Measurements from ENCODE around the gene MAB21L4. TPM values are rescaled to one million over a fixed set of nuclear protein-coding genes. Genes with fewer than 3 reads are reported as not detected.

Gene MAB21L4
- total RNA-seq, 1 donor, result not detected

DNA sequence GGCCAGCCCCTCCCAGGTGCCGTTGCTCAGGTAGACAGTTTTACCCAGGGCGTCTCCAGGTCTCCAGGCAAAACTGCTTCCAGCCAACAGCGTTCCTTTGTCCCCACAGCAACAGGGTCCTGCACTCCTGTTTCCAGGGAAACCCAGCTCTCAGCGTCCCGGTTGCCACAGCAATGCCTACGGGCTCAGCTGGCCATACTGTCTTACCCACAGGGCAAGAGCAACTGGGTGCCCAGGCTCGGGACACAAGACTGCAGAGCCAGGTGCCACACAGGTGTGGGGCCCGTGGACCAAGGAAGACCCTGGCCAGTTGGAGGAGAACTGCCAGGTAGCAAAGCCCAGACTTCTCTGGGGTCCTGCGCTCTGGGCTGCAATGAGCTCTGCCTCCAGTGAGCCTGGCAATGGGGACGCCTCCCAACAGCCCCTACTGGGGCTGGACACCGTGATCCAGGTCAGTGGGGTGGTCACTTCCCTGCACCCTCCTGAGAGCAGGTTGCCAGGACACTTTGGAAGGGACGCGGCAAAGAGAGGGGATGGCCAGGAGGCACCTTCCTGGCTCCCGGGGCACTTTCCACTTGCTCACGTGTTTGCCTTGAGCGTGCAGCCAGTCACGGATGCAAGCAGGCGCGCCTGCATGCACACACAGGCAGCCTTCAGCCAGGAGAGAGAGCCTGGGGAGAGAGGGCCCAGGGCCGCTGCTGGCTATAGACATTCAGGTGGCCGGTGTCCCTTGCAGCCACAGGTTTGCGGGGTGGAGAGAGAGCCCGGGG is 10.4 kb upstream of the MAB21L4 start, which contains the start of gene CROCC2:
TSS of gene CROCC2 (plus strand) at position 196 of the 770 bp plus-strand sequence. CDS start at position 374, 178 bp downstream.
- no peaks in the 10 kb centered on the region for H3K9me3 ChIP-seq (ENCODE audit: low read depth, low read length)
- H3K27me3 ChIP-seq (ENCODE audit: insufficient read depth, low read length), result no peaks in the 10 kb centered on the region
- no peak within 1 kb of the TSS for H3K4me3 ChIP-seq (ENCODE audit: low read length)
- H3K4me1 ChIP-seq (ENCODE audit: insufficient read depth, low read length), result no peaks in the 10 kb centered on the region

DNA sequence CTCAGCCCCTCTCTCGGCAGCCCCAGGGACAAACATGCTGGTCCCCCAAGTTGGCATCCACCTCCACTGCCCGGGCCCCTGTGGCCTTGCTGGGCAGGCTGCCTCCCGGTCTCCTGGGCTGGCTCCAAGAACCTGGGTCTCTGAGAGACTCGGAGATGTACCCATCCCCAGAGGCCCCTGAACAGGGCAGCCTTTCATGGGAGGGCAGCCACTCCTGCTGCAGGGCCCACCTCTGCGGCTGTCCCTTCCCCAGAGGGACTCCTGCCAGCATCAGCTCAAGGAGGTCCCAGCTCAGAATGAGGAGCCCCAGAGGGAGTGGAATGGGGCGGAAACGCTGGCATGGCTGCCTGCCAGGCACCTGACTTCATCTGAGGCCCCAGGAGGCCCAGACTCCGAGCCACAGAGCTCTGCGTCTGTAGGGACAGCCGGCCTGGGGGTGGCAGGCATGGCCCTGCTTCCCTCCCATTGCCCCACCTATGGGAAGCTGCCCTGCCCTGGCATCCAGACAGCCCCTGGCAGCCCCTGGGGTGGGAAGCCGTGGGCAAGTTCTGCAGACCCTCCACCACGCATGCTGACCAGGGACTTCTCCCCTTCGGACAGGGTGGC is 9.3 kb upstream of the MAB21L4 start:
- Histone ChIP-seq H3K4me1 (ENCODE audit: insufficient read depth, low read length) (no peaks in the 10 kb centered on the region), H3K27me3 (ENCODE audit: insufficient read depth, low read length) (no peaks in the 10 kb centered on the region), H3K9me3 (ENCODE audit: low read depth, low read length) (no peaks in the 10 kb centered on the region), H3K4me3 (ENCODE audit: low read length) (no peak overlapping the region)

DNA sequence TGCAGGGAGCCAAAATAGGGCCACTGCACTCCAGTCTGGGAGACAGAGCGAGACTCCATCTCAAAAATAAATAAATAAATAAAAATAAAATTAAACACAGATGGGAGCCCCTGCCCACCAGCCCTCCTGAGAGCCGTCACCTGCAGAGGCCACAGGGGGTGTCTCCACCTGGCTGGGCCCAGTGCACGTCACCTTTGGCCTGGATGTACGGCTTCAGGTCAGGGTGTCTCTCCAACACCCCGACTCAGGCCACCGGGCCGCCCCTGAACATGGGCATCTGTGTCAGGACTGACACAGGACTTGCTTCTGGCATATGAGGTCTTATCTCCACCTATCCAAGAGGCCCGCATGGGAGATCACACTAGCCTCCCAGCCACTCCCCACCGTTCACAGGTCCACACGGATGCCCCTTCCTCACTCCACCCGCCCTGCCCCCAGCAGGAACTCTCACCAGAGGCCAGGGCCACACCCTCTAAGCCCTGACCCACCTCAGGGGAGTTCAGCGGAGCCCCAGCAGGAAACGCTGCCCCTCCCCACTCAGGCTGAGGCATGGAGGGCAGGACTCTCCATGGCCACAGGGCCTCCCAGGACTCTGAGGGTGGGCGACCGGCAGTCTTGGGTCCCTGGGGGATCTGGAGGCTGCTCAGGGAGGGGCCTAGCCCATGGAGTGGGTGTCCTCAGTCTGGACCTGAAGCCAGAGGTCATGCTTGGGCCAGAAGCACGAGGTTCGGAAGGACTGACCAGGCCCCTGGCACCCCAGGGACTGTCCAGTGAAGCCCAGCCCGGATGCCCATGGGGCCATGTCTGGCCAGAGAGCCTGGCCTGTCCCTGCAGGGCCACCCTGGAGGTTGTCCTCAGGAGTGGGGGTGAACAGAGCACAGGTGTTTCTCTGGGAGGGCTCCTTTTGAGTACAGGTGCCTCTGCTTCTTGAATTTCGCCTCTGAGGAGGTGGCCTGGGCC is 8.5 kb upstream of the MAB21L4 start:
- Histone ChIP-seq H3K4me3 (ENCODE audit: low read length) (no peak overlapping the region), H3K27me3 (ENCODE audit: insufficient read depth, low read length) (no peaks in the 10 kb centered on the region), H3K4me1 (ENCODE audit: insufficient read depth, low read length) (no peaks in the 10 kb centered on the region), H3K9me3 (ENCODE audit: low read depth, low read length) (no peaks in the 10 kb centered on the region)

DNA sequence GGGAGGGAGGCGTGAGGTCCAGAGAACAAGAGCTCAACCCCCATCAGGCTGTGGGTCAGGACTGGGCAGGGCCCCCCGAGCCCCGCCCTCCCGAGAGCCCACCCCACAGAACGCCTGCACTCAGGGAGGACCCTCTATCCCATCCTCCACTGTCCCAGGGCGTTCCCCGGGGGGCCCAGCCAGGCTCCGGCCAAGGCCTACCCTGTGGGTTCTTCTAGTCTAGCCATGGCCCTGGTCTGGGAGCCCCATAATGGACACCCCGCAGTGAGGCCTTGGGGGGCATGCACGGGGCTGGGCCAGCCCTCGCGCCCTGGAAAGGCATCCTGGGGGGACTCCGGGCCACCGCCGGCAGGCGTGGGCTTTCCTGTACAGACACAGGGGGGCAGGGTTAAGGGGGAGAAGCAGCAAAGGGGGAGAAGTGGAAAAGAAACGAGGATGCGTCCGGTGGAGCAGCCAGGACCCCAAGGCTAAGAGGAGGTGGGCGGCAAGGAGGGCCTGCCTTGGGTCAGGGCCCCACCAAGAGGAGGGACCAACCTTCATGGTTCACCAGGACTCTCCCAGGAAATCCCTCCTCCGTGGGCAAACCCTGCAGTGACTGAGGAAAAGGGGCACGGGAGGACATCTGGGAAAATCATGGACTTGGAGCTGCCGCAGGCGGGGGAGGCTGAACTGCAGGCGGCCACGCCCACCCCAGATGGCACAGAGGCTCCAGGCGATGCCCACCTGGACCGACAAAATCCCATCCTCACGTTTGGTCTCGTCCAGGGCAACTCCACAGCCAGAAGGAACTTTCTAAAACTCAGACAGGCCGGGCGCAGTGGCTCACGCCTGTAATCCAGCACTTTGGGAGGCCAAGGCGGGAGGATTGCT is 7.5 kb upstream of the MAB21L4 start:
- Histone ChIP-seq H3K9me3 (ENCODE audit: low read depth, low read length) (no peaks in the 10 kb centered on the region), H3K4me3 (ENCODE audit: low read length) (no peak overlapping the region), H3K4me1 (ENCODE audit: insufficient read depth, low read length) (no peaks in the 10 kb centered on the region), H3K27me3 (ENCODE audit: insufficient read depth, low read length) (no peaks in the 10 kb centered on the region)

DNA sequence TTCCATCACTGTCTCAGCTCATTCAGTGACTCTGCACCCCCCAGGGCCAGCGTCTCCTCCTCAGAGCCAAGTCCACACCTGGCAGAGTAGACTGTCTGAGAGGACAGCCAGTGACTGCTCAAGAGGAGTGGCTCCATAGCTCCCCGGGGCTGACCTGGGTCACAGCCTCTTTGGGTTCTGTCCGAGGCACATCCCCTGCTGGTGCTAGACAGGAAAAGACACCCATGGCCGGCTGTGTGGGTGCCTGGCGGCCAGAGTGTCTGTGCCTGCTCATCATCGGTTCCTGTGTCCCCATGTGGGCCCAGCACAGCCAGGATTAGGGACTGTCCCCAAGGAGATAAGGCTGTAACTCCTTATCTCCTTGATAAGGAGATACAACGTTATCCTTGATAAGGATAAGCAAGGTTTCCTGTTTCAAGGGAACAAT is 6.7 kb upstream of the MAB21L4 start:
- Histone ChIP-seq H3K9me3 (ENCODE audit: low read depth, low read length) (no peaks in the 10 kb centered on the region), H3K4me1 (ENCODE audit: insufficient read depth, low read length) (no peaks in the 10 kb centered on the region), H3K27me3 (ENCODE audit: insufficient read depth, low read length) (no peaks in the 10 kb centered on the region)

DNA sequence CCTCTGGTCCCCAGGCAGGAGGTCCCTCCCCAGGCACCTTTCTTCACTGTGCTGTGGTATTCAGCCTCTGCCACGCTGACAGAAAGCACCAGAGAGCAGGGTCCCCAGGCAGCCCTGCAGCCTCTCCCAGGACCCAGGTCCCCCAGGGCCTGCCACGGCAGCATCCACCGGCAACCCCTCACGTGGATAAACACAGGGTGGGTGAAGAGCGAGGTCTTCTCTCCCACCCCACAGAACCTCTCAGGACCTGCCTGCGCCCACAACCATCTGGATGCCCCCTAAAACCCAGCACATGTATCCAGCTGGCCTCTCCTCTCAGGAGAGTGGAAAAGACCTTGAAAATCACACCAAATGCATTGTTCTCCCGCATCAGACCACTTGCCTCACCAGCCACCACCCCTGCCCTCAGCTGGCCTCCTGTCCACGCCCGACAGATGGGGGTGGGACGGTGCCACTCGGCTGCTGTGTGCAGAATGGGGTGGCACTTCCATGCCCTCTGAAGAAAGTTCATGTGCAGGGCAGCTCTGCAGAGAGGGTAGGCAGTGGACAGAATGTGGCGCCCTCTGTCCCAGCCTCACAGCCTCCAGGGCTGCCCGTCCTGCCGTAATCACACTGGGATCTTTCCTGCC is 6.1 kb upstream of the MAB21L4 start:
- Histone ChIP-seq H3K4me3 (ENCODE audit: low read length) (no peak overlapping the region), H3K9me3 (ENCODE audit: low read depth, low read length) (no peaks in the 10 kb centered on the region), H3K4me1 (ENCODE audit: insufficient read depth, low read length) (no peaks in the 10 kb centered on the region)

More for the DNA sequence above, 6.7 kb upstream of the MAB21L4 start:
- H3K4me3 ChIP-seq (ENCODE audit: low read length), result no peak overlapping the region

DNA sequence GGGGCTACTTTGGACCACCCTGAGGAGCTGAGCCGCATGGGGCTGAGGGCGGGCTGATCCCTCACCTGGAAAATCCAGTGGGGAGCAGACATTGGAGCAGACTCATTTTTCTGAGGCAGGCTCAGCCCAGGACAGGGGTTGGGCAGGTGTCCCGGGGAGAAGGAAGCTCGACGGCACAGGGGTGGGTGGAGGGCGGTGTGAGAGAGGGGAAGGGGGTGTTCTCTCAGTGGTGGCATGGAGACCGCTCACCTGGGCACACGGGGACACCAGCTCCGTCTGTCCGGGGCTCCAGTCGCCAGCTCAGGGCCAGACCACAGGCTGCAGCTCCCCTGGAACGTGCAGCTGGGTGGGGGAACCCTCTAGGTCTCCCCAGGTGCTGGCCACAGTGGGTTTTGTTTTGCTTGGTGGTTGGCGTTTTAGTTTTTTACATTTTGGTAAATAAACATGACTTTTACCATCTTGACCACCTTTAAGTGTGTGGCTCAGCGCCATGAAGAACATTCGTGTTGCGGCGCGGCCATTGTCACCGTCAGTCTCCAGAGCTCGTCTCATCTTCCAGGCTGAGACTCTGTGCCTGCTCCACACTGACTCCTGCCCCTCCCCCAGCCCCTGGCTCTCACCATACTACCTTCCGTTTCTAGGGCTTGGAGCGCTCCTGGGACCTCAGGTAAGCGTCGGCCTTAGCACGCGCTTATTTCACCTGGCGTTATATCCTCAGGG is 4.3 kb upstream of the MAB21L4 start:
- Histone ChIP-seq H3K4me3 (ENCODE audit: low read length) (no peak overlapping the region), H3K27me3 (ENCODE audit: insufficient read depth, low read length) (no peaks in the 10 kb centered on the region), H3K4me1 (ENCODE audit: insufficient read depth, low read length) (no peaks in the 10 kb centered on the region), H3K9me3 (ENCODE audit: low read depth, low read length) (no peaks in the 10 kb centered on the region)

More for the DNA sequence above, 6.1 kb upstream of the MAB21L4 start:
- H3K27me3 ChIP-seq (ENCODE audit: insufficient read depth, low read length), result no peaks in the 10 kb centered on the region

DNA sequence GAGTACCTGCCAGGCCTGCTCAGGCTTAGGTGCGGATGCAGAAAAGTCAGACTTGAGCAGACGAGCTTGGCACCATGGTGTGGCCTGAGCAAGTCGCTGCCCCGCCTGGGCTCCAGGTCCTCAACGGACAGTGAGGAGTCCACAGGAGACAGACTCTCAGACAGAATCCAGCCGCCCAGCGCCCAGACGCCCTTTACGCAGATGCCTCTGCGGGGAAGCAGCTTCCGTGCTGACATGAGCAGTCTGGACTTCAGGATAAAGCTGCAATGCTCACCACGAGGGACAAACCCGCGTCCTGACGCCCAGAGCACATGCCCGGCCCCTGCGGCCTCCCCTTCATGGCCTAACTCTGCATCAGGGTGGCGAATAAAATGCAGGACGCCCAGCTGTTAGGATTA is 3.5 kb upstream of the MAB21L4 start:
- Histone ChIP-seq H3K4me1 (ENCODE audit: insufficient read depth, low read length) (no peaks in the 10 kb centered on the region), H3K27me3 (ENCODE audit: insufficient read depth, low read length) (no peaks in the 10 kb centered on the region), H3K4me3 (ENCODE audit: low read length) (no peak overlapping the region), H3K9me3 (ENCODE audit: low read depth, low read length) (no peaks in the 10 kb centered on the region)

DNA sequence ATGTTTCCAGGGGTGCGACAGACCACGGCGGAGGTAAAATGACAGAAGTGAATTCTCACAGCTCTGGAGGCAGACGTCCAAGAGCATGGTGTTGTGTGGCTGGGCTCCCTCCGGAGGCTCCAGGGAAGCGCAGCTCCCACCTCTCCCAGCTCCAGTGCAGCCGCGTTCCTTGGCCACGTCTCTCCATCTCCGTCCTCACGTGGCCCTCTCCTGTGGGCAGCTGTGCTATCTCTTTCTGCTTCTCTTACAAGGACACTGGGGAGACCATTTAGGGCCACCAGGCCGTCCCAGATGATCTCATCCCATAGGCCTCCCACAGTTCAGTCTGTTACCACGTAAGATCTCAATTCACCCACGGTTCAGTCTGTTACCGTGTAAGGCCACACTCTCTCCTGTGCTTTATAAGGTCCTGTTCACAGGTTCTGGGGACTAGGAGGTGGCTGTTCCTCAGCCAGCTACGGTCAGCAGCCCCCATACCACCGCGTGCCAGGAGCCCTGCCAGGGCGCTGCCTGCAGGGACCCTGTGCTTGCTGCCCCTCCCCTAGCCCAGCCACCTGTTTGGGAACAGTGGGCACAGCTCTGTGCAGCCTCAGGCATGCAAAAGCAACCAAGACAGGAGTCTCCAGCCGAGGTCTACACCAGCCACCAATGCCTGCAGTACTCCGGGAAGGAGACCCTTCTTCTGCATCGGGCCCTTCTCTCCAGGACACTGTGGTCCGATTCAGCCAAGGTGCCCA is 2.9 kb upstream of the MAB21L4 start:
- H3K27me3 ChIP-seq (ENCODE audit: insufficient read depth, low read length), result no peaks in the 10 kb centered on the region
- no peaks in the 10 kb centered on the region for H3K4me1 ChIP-seq (ENCODE audit: insufficient read depth, low read length)
- H3K9me3 ChIP-seq (ENCODE audit: low read depth, low read length), result no peaks in the 10 kb centered on the region
- no peak overlapping the region for H3K4me3 ChIP-seq (ENCODE audit: low read length)

DNA sequence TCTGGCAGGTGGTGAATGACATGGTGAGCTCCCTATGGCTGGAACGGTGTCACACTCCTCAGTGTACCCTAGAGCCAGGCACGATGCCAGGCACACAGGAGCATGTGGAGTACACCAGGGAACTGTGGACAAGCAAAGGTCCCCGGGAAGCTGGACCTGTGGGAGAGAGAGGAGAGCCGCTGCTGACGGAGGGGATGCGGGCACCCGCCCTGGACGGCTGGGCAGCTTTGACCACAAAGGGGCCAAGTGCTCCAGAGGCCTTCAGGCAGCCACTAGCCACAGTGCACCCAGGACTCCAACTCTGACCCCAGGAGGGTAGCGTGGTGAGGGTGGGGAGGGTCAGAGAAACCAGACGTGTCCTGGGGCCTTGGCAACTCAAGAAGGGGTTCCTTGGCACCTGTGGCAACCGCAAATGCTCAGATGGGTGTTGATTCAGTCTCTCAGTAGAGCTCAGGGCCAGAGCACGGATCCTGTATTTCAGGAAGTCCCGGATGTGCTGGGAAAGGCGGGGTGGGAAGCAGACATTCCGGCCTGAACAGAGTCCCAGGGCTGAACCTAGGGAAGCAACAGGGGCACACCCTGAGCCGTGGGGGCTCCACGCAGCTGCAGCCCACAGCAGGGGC is 2.3 kb upstream of the MAB21L4 start:
- Histone ChIP-seq H3K4me1 (ENCODE audit: insufficient read depth, low read length) (no peaks in the 10 kb centered on the region), H3K4me3 (ENCODE audit: low read length) (no peak overlapping the region), H3K27me3 (ENCODE audit: insufficient read depth, low read length) (no peaks in the 10 kb centered on the region), H3K9me3 (ENCODE audit: low read depth, low read length) (no peaks in the 10 kb centered on the region)

DNA sequence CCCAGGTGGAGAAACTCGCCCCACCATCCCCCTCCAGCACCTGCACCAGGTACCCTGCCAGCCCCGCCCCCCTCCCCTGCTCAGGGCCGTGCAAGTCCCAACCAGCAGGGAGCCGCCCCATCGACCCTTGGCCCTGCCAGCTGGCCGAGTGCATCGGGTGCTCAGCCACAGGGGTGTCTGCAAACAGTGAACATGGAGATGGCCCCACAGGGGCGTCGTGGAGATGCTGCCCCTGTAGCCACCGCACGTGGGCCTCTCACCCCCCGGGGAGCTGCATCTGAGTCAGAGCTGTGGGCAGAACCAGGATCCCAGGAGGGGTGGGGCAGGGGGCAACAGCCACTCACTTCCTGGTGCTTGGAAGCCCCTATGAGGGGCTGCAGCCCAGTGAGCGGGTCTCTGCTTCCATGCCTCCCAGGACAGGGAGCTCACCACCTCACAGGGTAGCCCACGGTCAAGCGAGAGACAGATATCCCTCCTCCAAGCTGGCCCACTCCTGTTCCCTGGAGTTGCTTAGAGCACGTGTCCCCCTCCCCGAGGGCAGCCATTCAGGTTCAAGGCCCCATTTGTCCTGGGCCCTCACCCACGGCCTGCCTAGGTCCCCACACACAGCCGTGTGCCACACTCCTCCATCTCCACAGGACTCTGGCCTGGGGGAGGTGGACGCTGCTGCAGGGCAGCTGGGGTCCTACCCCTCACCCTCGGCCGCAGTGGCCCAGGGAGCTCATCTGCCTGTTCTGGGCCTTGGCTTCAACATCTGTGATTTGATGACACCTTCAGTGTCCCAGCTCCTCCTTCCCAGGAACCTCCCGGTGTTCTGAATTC is 1.1 kb upstream of the MAB21L4 start:
- Histone ChIP-seq H3K9me3 (ENCODE audit: low read depth, low read length) (no peaks in the 10 kb centered on the region), H3K27me3 (ENCODE audit: insufficient read depth, low read length) (no peaks in the 10 kb centered on the region)

DNA sequence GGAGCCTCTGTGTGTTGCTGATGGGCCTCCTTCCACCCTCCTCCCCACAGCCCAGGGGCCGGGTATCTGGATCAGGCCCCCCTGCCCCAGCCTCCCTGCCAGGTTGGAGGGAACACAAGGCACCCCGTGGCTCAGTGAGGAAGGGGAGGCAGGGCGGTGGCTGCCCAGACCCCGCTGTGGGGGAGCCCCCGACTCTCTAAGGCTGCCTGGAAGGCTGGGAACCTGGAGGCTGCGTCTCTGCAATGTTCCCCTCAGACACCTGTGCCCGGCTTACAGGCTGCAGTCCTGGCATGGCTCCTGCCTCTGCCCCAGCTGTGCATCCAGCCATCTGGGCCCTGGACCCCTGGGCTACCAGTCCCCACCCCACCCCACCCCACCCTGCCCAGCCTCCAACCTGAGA is 438 bp upstream of the MAB21L4 start:
- Histone ChIP-seq H3K4me3 (ENCODE audit: low read length) (no peak overlapping the region), H3K4me1 (ENCODE audit: insufficient read depth, low read length) (no peaks in the 10 kb centered on the region), H3K27me3 (ENCODE audit: insufficient read depth, low read length) (no peaks in the 10 kb centered on the region), H3K9me3 (ENCODE audit: low read depth, low read length) (no peaks in the 10 kb centered on the region)

More for the DNA sequence above, 1.1 kb upstream of the MAB21L4 start:
- no peak overlapping the region for H3K4me3 ChIP-seq (ENCODE audit: low read length)
- no peaks in the 10 kb centered on the region for H3K4me1 ChIP-seq (ENCODE audit: insufficient read depth, low read length)

Data from mononuclear cell (primary cell).